ENCODE measurements around the gene EVL.

Gene EVL

GRCh38 chr14:100081997-100082625 is 16.9 kb downstream of the EVL start:
- POLR2A ChIA-PET: no interaction called here
- no peak for TF ChIP-seq LEF1 (IDR thresholded peaks at IDR 0.05; ENCODE audit: borderline replicate concordance)
- TF ChIP-seq HDGF (IDR thresholded peaks at IDR 0.05; ENCODE audit: borderline replicate concordance): no peak
- CTCF ChIA-PET: interaction anchor here (1.5 kb wide), 1 partner anchor 20 kb away, joined by 3 read pairs; no protein-coding TSS in a partner anchor
- no peak for DNase-seq (ENCODE audit: extremely low spot score)

- POLR2A ChIA-PET: no interaction called here
- no peak for TF ChIP-seq TARDBP (IDR thresholded peaks at IDR 0.05)
- TF ChIP-seq FOXM1 (IDR thresholded peaks at IDR 0.05; ENCODE audit: borderline replicate concordance): no peak
- no peak for TF ChIP-seq HDGF (IDR thresholded peaks at IDR 0.05; ENCODE audit: borderline replicate concordance)
- TF ChIP-seq SP1 (IDR thresholded peaks at IDR 0.05): no peak
- no peak for TF ChIP-seq FOXA1 (IDR thresholded peaks at IDR 0.05)
- TF ChIP-seq NFRKB (IDR thresholded peaks at IDR 0.05): no peak
- TF ChIP-seq ZNF384 (IDR thresholded peaks at IDR 0.05): no peak
- no peak for TF ChIP-seq SUZ12 (IDR thresholded peaks at IDR 0.05)
- no peak for TF ChIP-seq ELF4 (IDR thresholded peaks at IDR 0.05)
- DNase-seq (ENCODE audit: extremely low spot score): no peak
- CTCF ChIA-PET: no interaction called here
Measured at GRCh38 chr14:100082723-100083122, 17.5 kb downstream of the EVL start.

GRCh38 chr14:100083706-100084105 is 18.5 kb downstream of the EVL start:
- CTCF ChIA-PET: interaction anchor here (1.3 kb wide), 1 partner anchor 25 kb away, joined by 4 read pairs; no protein-coding TSS in a partner anchor
- no peak for DNase-seq (ENCODE audit: extremely low spot score)
- POLR2A ChIA-PET: no interaction called here
- no peak for TF ChIP-seq TARDBP (IDR thresholded peaks at IDR 0.05)
- no peak for TF ChIP-seq CTBP1 (IDR thresholded peaks at IDR 0.05; ENCODE audit: borderline replicate concordance)
- no peak for TF ChIP-seq FOXM1 (IDR thresholded peaks at IDR 0.05; ENCODE audit: borderline replicate concordance)
- no peak for TF ChIP-seq ELF4 (IDR thresholded peaks at IDR 0.05)
- no peak for TF ChIP-seq ARNT (IDR thresholded peaks at IDR 0.05)
- no peak for TF ChIP-seq SP1 (IDR thresholded peaks at IDR 0.05)
- no peak for TF ChIP-seq BHLHE40 (IDR thresholded peaks at IDR 0.05; ENCODE audit: borderline replicate concordance)
- TF ChIP-seq PKNOX1 (IDR thresholded peaks at IDR 0.05): no peak
- no peak for TF ChIP-seq ZNF384 (IDR thresholded peaks at IDR 0.05)
- TF ChIP-seq LEF1 (IDR thresholded peaks at IDR 0.05; ENCODE audit: borderline replicate concordance): no peak
- no peak for TF ChIP-seq SUZ12 (IDR thresholded peaks at IDR 0.05)

DNA sequence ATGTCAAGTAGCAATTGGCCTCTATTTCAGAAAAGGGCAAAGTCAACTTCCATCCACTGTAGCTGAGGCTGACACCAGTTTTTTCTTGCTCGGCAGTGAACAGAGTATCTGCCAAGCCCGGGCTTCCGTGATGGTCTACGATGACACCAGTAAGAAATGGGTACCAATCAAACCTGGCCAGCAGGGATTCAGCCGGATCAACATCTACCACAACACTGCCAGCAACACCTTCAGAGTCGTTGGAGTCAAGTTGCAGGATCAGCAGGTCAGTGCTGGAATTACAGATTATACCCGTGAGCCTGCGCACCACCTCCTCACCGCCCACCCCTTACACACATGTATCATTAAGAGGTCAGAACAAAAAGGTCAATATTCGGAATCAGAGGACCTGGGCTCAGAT is 19.4 kb downstream of the EVL start:
- no peak for DNase-seq (ENCODE audit: extremely low spot score)
- POLR2A ChIA-PET: no interaction called here
- TF ChIP-seq SUZ12 (IDR thresholded peaks at IDR 0.05) (no peak), BHLHE40 (IDR thresholded peaks at IDR 0.05; ENCODE audit: borderline replicate concordance) (no peak), TARDBP (IDR thresholded peaks at IDR 0.05) (no peak), L3MBTL2 (conservative IDR thresholded peaks at IDR 0.05) (no peak), NFRKB (IDR thresholded peaks at IDR 0.05) (no peak), LEF1 (IDR thresholded peaks at IDR 0.05; ENCODE audit: borderline replicate concordance) (no peak), PKNOX1 (IDR thresholded peaks at IDR 0.05) (no peak), ARNT (IDR thresholded peaks at IDR 0.05) (no peak), FOXA1 (IDR thresholded peaks at IDR 0.05) (no peak), CTBP1 (IDR thresholded peaks at IDR 0.05; ENCODE audit: borderline replicate concordance) (no peak), ELF4 (IDR thresholded peaks at IDR 0.05) (no peak), SP1 (IDR thresholded peaks at IDR 0.05) (no peak), ZNF384 (IDR thresholded peaks at IDR 0.05) (no peak), HDGF (IDR thresholded peaks at IDR 0.05; ENCODE audit: borderline replicate concordance) (no peak), FOXM1 (IDR thresholded peaks at IDR 0.05; ENCODE audit: borderline replicate concordance) (no peak), FOXK2 (IDR thresholded peaks at IDR 0.05) (no peak)
- CTCF ChIA-PET: interaction anchor here (1.3 kb wide), 1 partner anchor 24 kb away, joined by 4 read pairs; no protein-coding TSS in a partner anchor

DNA sequence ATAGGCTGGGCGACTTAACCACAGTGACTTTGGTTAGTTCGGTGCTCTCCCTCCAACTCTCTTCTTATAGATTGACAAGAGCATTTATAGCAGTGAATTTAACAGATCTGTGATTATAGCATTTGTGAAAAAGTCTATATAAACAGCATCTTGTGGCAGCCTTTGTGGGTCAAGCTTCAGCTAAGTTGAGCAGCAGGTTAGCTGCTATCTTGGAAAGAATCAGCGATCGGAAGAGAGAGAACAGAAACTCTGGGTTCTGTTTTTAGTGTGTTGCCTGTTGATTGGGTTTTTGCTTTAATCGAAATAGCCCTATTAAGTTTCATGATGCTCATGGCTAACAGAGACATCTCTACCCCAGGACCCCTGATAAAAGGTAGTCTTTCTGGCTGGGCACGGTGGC is 20.2 kb downstream of the EVL start:
- TF ChIP-seq PKNOX1 (IDR thresholded peaks at IDR 0.05) (no peak), LEF1 (IDR thresholded peaks at IDR 0.05; ENCODE audit: borderline replicate concordance) (no peak), TARDBP (IDR thresholded peaks at IDR 0.05) (no peak), L3MBTL2 (conservative IDR thresholded peaks at IDR 0.05) (no peak), SUZ12 (IDR thresholded peaks at IDR 0.05) (no peak), ELF4 (IDR thresholded peaks at IDR 0.05) (no peak), FOXK2 (IDR thresholded peaks at IDR 0.05) (no peak), SP1 (IDR thresholded peaks at IDR 0.05) (no peak), FOXA1 (IDR thresholded peaks at IDR 0.05) (no peak), FOXM1 (IDR thresholded peaks at IDR 0.05; ENCODE audit: borderline replicate concordance) (no peak)
- ChIA-PET POLR2A (no interaction called here), CTCF (no interaction called here)
- DNase-seq (ENCODE audit: extremely low spot score): no peak

DNA sequence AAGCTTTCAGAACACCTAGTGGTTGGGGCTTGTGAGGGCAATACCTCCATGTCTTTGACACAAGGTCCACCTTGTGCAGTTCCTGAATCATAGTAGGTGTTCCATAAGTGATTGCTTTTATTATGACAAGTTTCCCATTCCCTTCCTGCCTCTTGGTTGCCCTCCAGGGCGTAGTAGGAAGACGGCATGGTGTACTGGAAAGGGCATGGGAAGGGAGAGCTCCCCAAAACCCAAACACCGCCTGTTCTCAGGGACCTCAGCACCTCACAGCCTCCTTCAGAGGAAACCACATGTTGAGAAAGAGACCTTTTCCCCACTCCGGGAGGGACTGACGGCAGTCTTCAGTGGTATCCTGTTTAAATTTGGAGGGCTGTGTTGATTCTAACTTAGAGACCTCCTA is 21.1 kb downstream of the EVL start:
- no peak for DNase-seq (ENCODE audit: extremely low spot score)
- ChIA-PET POLR2A (no interaction called here), CTCF (no interaction called here)
- TF ChIP-seq ELF4 (IDR thresholded peaks at IDR 0.05): no peak
- no peak for TF ChIP-seq TARDBP (IDR thresholded peaks at IDR 0.05)
- no peak for TF ChIP-seq CTBP1 (IDR thresholded peaks at IDR 0.05; ENCODE audit: borderline replicate concordance)
- no peak for TF ChIP-seq SP1 (IDR thresholded peaks at IDR 0.05)
- no peak for TF ChIP-seq NFRKB (IDR thresholded peaks at IDR 0.05)
- TF ChIP-seq PKNOX1 (IDR thresholded peaks at IDR 0.05): no peak
- TF ChIP-seq FOXK2 (IDR thresholded peaks at IDR 0.05): no peak
- no peak for TF ChIP-seq ARNT (IDR thresholded peaks at IDR 0.05)
- TF ChIP-seq FOXA1 (IDR thresholded peaks at IDR 0.05): no peak
- no peak for TF ChIP-seq LEF1 (IDR thresholded peaks at IDR 0.05; ENCODE audit: borderline replicate concordance)
- TF ChIP-seq HDGF (IDR thresholded peaks at IDR 0.05; ENCODE audit: borderline replicate concordance): no peak
- TF ChIP-seq L3MBTL2 (conservative IDR thresholded peaks at IDR 0.05): no peak
- no peak for TF ChIP-seq FOXM1 (IDR thresholded peaks at IDR 0.05; ENCODE audit: borderline replicate concordance)
